Fibroblast of gingiva (primary cell): Measurements from ENCODE around the gene LCN12.

Source experiments
- DNase-seq: peaks from one replicate; pipeline ENCODE4 v3.0.0-alpha.2; 2011; ENCODE audit warnings: low read depth

LCN12 gene

DNA sequence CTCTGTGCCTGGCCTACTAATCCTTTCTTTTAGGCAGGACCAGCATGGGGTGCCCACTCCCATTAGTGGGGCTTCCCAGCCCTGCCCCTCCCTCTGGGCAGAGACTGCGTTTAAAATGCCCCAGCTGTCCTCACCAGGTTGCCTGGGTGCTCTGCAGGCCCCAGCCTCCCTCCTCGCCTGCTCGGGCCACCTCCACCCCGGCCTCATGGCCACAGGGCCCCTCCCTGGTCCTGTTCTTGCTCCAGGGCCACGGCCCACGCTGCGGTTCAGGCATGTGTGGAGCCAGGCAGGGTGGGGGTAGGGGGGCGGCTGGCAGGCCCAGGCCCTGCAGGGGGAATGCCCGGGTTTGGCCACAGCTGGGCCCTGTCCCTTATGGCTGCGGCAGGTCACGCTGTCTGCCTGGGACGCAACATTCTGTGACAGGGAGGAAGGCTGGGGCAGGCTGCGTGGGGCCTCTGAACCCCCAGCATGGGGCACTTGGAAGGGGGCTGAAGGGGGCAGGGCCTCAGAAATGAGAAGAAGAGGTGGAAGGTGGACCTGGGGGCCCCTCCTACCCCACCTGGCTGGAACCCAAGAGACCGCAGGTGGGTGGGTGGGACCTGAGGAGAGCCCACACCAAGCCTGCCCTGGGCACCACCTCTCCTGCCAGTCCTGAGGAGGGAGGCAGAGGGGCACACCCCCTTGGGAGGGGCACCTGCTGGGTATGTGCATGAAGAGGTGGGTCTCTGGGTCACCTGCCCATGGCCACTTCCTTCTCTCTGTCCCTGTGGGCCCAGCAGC lies at the start of gene LCN12:
LCN12 (plus strand) TSS at position 733 of the 780 bp plus-strand sequence. CDS start 55 bp downstream, outside the sequence.
- no peak for DNase-seq

- DNase-seq = no peak
These were observed 49.0 kb upstream of the LCN12 start for GRCh38 chr9:136903041-136903554.

- DNase-seq = no peak
These were observed 45.8 kb upstream of the LCN12 start for GRCh38 chr9:136906266-136906665.

DNA sequence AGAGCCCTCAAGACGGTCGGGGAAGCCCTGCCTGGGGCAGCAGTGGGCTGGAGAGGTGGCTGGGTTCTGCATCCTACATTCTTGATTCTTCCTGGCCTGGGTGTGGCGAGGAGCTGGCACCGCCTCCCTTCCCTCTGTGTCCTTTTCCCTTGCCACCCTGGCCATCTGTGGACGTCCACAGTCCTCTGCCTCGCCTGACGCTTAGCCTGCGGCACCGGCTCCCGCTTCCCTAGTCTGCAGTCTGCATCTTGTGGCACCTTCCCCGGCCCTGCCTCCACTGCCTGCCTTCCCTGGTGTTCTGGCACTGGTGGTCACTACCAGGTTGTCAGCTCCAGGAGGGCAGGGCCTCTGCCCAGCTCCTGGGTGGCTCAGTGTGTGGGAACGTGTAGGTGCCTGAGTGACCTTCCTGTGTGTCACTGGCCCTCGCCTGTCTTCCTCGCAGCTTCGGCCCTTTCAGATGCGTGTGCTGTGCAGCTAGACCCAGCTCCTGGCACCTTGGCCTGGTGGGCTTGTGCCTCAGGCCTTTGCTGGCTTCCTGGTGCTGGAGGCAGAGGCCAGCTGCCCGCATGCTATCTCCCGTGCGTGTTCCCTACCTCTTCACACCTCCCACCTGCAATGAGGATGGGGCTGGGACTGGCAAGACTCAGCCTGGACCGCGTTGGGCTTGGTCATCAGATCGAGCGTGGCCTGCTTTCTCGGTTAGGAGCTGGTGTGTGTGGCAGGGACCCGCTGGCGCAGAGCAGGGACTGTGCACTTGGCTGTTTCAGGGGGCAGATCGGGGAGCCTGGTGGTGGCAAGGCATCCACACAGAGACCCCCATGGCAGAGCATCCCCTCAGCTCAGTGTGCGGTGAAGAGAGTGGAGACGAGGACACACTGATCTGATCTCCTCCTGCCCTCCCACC lies 44.8 kb upstream of the LCN12 start:
- DNase-seq = no peak

GRCh38 chr9:136910197-136910900 lies 41.7 kb upstream of the LCN12 start:
- no peak for DNase-seq

GRCh38 chr9:136910901-136911245 lies 41.2 kb upstream of the LCN12 start:
- DNase-seq = no peak

- DNase-seq = no peak
These were observed 38.2 kb upstream of the LCN12 start for GRCh38 chr9:136913701-136914438.

DNA sequence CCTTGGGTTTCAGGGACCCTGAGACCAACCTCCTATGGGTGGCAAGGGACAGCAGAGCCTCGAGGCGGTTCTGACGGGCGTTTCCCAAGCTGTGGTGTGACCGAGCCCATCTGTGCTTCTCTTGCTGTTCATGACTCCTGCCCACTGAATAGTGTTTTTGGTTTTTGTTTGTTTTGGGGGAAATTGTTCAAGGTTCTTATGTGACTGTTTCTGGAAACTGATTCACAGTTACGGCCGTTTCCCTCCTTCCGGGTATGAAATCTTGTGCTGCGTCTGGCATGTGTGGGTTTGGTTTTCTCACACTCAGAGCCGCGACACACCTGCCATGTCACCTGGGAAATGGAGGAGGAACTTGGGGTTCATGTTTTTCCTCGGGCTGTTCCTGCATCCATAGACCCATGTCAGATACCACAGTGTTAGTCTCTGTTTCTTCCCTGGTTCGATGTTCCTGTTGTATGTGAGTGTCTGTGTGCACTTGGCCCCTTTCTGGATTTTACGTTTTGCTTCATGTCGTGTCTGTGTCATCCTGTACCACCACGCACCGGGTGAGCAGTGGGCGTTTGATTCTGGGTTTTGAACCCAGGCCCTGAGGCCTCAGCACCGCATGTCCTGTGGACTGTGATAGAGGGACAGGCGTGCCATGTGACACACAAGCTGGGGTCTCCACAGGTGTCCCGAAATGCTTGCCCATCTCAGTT lies 36.3 kb upstream of the LCN12 start:
- DNase-seq = no peak

DNA sequence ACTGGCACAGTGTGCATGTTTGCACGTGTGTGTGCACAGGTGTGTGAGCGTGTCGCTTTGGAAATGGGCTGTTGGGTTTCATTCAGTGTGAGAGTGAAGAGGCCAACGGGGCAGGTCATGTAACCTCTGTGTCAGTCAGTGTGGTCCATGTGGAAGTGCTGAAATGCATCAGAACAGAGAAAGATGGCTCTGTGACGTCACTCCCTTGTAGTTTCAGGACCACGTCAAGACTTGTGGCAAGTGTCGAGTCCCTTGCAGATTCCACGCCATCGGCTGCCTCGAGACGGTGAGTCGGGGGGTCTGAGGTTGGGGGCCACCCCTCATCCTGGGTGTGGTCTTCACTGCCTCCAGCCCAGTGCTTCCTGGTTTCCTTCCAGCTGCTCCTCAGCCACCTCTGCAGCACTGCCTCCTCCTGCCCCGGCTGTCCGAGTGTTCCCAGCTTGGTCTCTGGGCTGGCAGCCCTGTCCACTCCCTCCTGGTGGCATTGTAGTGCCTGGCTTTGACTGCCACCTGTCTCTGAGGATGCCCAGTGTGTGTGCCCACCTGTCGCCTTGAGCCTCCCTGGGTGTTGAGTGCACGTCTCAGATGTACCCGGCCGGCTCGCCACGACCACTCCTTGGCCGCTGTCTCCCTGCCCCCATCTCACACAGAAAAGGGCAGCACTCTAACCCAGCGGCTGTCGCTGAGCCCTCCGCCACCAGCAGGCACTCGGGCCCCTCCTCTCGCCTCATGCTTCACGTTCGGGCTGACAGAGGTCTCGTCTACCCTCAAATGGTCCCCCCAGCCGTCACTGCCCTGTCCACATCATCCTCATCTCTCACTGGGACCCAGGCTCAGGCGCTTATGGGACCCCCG lies 35.5 kb upstream of the LCN12 start:
- DNase-seq = no peak

DNA sequence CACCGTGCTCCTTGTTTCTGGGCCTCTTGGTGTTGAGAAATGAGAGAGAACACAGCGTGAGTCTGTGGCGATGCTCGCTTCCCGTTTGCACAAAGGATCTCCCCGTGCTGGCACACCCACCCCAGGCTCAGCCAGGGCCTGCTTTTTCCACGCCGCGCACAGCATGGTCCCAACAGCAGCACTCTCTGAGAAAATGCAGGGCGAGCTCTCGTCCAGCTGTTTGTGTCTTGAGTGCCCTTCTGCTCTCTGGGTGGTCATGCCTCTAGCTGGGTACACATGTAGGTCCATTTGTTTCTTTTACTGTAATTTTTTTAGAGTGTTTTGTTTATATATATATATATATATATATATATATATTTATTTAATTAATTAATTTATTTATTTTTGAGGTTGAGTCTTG lies 34.2 kb upstream of the LCN12 start:
- no peak for DNase-seq

- DNase-seq = no peak
These were observed 32.0 kb upstream of the LCN12 start for GRCh38 chr9:136920069-136920468.

DNA sequence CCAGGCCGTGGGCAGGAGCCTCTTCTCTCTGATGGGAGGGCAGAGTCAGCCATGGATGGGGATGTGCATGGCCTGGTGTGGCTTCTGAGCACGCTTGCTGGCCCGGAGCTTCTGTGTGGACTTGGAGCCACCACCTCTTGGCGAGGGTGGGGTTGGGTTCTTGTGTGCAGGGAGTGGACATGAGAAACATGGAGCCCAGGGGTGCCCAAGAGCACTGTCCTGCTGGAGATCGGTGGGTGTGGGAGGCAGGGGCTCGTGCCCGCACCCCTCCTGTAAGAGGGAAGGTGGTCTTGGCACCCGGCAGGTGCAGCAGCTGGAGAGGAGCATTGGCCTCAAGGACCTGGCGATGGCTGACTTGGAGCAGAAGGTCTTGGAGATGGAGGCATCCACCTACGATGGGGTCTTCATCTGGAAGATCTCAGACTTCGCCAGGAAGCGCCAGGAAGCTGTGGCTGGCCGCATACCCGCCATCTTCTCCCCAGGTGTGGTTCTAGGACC lies 31.3 kb upstream of the LCN12 start:
- no peak for DNase-seq

DNA sequence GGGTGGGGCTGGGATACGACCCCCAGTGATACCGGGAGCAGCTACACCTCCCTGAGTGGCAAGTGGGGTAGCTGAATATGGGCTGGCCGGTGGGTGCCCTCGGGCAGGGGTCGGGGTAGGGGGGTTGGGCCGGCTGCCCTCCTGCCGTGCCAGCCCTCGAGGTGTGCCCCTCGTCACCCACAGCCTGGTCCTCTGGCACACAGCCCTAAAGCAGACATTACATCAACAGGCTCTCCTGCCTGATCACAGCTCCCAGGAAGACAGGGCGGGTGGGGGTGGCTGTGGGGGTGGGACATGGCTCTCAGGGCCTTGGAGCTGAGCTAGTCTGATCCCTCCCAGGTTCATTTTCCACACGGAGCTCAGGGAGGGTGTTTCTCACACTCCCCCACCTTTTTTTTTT lies 30.8 kb upstream of the LCN12 start:
- DNase-seq = no peak

GRCh38 chr9:136921718-136922117 lies 30.4 kb upstream of the LCN12 start:
- no peak for DNase-seq

DNA sequence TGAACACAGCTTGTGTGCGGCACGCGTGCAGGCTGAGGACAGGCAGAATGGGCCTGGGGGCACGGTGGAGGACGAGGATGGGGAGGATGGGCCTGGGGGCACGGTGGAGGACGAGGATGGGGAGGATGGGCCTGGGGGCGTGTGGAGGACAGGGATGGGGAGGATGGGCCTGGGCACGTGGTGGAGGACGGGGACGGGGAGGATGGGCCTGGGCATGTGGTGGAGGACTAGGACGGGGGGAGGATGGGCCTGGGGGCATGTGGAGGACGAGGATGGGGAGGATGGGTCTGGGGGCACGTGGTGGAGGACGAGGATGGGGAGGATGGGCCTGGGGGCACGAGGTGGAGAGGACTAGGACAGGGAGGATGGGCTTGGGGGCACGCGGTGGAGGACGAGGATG lies 29.5 kb upstream of the LCN12 start:
- DNase-seq = no peak

DNA sequence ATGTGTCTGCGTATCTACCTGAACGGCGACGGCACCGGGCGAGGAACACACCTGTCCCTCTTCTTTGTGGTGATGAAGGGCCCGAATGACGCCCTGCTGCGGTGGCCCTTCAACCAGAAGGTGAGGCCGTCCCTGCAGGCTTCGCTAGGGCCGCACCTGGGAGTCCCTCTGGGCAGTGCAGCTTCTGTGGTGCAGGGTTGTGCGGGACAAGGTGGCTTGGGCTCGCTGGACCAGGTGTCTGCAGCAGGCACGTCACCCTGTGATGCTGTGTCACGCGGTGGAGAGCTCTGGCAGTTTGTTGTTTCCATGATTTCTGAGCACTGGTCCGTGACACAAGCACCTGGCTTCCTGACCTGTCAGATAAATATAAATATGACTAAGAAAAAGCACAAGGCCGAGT lies 28.2 kb upstream of the LCN12 start:
- no peak for DNase-seq

DNA sequence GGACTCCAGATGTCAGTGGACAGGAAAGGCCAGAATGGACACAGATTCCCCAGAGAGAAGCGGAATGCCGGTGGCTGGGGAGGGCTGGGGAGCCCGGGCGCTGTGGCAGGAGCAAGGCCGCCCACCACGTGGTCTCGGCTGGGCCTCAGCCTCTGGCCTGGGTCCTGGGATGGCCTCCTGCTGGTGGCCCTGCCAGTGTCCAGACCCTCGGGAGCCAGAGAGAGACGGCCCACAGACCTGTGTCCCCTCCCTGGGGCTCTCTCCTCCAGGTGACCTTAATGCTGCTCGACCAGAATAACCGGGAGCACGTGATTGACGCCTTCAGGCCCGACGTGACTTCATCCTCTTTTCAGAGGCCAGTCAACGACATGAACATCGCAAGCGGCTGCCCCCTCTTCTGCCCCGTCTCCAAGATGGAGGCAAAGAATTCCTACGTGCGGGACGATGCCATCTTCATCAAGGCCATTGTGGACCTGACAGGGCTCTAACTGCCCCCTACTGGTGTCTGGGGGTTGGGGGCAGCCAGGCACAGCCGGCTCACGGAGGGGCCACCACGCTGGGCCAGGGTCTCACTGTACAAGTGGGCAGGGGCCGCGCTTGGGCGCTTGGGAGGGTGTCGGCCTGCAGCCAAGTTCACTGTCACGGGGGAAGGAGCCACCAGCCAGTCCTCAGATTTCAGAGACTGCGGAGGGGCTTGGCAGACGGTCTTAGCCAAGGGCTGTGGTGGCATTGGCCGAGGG lies 26.5 kb upstream of the LCN12 start:
- no peak for DNase-seq

DNA sequence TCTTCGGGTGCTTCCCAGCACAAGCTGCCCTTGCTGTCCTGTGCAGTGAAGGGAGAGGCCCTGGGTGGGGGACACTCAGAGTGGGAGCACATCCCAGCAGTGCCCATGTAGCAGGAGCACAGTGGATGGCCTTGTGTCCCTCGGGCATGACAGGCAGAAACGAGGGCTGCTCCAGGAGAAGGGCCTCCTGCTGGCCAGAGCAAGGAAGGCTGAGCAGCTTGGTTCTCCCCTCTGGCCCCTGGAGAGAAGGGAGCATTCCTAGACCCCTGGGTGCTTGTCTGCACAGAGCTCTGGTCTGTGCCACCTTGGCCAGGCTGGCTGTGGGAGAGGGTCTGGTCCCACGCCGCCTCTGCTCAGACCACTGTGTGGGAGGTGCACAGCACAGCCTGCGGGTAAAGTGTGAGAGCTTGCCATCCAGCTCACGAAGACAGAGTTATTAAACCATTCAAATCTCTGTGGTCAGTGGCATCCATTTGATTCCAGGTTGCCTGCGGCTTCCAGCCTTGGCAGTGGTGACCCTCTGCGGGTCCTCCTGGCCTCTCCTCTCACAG lies 25.8 kb upstream of the LCN12 start:
- DNase-seq = no peak

DNA sequence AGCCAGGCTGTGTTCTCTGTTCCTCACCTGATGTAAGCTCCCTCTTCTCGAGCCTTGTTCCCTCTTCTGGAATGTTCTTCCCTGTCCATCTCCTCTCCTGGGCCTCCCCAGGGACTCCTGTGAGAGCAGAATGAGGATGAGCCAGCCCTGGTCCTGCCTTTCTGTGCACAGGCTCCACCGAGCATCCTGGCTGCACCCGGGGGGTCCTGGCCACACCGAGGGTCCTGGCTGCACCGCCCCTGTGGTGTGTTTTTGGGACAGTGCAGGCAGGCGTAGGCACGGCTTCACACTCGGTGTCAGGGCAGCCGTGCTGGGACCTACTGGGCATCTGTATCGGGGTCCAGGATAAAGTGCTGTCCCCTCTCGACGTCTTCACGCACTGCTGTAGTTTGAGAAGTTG lies 25.3 kb upstream of the LCN12 start:
- no peak for DNase-seq
